DMS53 treated with DMSO at 0.1 percent for 48 hours (cell line): Measurements from ENCODE around the gene DPH7.
A peak's percentile ranks its signal among the peaks of the same experiment; 100 is the strongest.
"Not testable (repeated sequence)": the region's sequence is repeated elsewhere in the genome, so short reads cannot be mapped to it uniquely, and the experiment has no call there.

Experiments
- DNase-seq: peaks from one replicate; lab custom pipeline; 2025; ENCODE audit not compliant: unreplicated experiment; lab: John Stamatoyannopoulos, UW

Gene DPH7

DNA sequence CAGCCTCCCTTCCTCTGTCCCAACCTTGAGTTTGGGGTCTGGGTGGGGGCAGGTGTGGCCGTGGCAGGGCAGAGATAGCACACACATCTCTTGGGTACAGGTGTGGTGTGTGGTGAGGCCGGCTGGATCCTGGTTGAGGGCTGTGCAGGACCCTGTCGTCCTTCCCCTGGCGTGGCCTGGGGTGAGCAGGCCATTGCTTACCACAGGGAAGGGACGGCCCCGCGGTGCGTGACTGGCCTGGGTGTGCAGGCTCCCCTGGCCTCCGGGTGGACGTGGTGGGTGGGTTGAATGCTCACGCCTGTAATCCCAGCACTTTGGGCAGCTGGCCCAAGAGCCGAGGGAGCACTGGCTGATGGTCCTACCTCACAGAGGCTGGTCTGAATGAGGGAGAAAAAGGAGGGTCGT is 28.0 kb upstream of the DPH7 start:
- no peak for DNase-seq

DNA sequence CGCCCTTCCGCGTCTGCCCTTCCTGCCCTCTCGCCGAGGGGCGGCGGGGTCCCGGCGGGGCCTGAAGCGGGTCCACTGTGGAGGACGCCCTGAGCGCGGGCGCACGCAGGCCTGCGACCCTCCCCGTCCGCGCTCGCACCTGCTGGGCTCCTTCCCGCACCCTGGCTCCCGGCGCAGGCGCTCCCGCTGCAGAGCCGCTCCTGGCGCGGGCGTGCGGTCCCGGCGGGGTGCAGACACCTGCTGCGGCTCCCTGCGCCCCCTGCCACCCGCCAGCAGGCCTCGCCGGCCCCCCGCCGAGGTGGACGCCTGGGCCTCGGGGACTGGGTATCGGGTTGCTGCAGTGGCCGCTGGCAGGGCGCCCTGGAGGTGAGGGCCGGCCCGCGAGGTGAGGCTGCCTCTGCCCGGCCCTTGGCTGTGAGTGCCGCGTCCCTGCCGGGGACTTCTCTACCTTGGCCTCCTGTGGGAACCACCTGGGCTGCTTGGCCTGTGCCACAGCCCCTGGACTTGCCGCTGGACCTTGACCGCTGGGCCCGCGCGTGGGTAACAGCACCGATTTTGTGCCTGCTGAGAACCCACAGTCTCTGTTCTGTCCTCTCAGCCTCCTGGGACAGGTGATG is 27.4 kb upstream of the DPH7 start:
- DNase-seq = no peak

DNA sequence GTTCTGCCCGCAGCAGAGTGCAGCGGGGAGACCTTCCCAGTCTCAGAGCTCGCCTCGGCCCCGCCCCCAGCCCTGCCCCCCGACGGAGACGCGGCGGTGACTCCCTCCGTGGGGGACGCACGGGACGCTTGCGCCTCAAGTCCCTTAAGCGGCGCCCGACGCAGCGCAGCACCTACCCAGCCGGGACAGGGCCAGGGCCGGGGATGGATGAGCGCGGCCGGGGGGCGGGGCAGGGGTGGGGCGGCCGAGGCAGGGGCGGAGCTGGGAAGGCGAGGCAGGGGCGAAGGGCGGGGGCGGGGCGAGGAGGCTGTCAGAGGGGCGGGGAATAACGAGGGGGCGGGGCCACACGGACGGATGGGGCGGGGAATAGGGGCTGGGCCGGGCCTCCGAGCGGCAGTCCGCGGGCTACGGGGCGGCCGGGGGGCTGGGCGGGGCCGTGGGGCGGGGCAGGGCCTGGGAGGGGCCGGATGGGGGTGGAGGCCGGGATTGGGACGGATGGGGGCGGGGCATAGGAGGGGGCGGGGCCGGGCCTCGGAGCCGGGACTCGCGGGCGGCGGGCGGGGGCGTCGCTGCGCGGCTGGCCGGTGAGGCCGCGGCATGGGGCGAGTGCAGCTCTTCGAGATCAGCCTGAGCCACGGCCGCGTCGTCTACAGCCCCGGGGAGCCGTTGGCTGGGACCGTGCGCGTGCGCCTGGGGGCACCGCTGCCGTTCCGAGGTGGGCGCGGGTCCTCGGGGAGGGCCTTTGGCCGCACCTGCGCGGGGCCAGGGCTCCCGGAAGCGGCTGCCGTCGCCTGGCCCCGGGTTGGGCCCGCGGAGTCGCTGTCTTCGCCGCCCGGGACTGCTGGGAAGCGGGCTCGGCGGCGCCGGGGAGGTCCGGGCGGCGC is 26.6 kb upstream of the DPH7 start, which contains the start of gene ARRDC1:
ARRDC1 (plus strand) TSS at position 566 of the 884 bp plus-strand sequence; CDS start at position 598, 32 bp downstream.
- peak; percentile 79 for DNase-seq

DNA sequence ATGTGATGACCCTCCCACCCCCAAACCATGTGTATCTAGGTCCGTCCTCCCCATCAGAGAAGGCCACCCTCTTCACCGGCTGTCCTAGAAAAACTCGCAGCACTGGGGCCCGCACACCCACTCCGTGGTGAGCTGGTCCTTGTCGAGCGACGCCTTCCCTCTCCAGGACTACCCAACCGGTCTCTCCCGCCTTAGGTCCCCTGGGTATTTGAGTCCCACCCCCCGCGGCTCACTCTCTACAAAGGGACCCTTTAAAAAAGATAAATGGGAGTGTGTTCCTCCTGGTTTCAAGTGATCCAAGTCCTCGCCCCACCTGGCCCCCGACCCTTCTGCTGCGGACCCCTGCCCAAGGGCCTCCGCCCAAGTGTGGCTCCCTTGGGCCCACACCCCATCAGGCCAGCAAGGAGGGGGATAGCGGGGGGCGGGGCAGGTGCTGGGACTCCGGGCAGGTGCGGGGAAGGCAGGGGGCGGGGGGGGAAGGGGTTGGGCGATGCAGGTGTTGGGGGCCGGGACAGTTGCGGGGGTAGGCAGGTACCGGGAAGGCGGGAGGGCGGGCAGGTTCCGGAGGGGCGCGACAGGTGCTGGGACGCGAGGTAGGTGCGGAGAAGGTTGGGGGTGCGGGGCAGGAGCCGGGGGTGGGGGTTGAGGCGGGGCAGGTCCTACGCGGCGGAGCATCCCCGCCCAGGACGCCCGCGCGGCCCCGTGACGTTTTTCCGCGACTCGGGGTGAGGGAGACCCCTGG is 25.8 kb upstream of the DPH7 start:
- DNase-seq = no peak

DNA sequence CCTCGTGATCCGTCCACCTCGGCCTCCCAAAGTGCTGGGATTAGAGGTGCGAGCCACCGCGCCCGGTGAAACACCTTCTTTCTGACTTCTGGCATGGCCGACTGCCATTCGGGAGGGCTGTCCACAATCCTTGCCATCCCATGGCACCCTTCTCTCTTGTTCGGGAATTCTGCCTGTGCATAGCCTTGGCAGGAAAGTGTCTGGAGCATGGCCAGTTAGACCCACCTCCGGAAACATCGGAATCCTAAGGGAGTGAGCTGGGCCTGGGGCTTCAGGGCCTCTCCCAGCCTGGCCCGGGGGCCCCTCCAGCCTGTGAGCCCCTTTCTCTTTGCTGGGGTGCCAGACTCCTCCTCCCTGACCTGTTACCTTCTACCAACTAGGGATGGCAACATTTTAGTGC is 25.2 kb upstream of the DPH7 start:
- DNase-seq = no peak

DNA sequence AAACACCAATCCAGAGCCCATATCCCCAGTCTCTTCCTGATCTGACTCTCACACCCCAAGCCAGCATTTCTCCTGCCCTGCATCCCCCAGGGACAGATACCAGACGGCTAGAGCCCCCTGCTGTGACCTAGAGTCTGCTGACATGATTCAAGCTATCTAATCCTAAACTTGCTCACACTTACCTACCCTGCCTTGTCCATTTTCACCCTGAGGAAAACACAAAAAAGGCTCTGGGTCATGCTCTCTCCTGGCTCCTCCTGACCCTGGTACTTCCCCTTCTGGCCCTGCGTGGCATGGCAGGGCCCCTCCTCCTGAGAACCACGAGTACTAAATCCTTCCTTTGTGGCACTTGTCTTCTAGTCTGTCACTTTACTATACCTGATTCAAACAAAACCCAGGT is 23.9 kb upstream of the DPH7 start:
- DNase-seq = no peak

DNA sequence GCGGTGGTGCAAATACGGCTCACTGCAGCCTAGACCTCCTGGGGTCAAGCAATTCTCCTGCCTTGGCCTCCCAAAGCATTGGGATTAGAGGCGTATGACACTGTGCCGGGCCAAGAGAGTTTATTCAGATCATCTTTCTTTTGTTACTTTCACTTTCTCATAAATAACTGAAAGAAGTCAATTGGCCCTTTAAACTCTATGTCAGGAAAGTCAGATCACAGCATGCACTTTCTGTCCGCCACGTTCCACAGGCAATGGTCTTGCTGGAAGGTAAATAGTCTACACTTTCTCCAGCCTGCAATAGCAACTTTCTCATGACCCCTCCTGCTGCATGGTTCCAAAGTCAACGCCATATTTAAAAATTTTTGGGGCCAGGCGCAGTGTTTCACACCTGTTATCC is 20.2 kb upstream of the DPH7 start:
- DNase-seq = no peak

DNA sequence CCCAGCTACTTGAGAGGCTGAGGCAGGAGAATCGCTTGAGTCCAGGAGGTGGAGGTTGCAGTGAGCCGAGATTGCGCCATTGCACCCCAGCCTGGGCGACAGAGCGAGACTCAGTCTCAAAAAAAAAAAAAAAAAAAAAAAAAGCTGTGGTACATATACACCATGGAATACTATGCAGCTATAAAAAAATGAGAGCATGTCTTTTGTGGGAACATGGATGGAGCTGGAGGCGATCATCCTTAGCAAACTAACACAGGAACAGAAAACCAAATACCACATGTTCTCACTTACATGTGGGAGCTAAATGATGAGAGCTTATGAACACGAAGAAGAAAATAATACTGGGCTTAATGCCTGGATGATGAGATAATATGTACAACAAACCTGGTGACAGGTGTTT is 17.9 kb upstream of the DPH7 start:
- DNase-seq = not testable (repeated sequence)

DNA sequence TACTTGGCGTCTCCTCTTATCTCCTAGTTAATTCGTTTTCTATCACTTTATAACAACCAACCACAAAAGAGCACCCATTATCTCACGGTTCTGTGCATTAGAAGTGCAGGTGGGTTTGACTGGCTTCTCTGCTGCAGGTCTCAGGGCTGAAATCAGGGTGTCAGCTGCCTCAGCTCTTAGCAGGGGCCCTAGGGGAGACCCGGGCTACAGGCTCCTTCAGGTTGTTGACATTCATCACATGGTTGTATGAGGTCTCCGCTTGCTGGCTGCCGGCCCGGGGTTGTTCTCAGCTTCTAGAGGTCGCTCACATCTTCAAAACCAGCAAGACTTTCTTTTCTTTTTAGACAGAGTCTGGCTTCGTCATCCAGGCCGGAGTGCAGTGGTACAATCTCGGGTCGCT is 14.5 kb upstream of the DPH7 start:
- DNase-seq = no peak

DNA sequence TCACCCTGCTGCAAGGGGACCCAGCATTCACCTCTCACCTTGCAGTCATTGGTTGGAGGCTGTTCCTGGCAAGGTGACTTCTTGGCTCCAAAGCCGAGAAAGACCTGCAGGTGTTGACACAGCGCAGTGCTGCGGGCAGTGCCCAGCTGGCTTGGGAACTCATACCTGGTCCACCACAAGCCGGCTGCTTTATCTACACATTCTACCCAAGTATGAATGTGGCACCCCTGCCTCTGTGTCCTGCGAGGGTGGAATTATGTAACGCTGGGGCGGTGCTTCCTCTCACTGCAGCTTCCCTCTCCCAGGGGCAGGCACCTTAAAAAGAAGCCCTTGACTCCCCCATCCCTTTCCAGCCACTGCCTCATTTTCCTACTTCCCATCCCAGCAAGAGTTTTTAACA is 14.0 kb upstream of the DPH7 start:
- no peak for DNase-seq

DNA sequence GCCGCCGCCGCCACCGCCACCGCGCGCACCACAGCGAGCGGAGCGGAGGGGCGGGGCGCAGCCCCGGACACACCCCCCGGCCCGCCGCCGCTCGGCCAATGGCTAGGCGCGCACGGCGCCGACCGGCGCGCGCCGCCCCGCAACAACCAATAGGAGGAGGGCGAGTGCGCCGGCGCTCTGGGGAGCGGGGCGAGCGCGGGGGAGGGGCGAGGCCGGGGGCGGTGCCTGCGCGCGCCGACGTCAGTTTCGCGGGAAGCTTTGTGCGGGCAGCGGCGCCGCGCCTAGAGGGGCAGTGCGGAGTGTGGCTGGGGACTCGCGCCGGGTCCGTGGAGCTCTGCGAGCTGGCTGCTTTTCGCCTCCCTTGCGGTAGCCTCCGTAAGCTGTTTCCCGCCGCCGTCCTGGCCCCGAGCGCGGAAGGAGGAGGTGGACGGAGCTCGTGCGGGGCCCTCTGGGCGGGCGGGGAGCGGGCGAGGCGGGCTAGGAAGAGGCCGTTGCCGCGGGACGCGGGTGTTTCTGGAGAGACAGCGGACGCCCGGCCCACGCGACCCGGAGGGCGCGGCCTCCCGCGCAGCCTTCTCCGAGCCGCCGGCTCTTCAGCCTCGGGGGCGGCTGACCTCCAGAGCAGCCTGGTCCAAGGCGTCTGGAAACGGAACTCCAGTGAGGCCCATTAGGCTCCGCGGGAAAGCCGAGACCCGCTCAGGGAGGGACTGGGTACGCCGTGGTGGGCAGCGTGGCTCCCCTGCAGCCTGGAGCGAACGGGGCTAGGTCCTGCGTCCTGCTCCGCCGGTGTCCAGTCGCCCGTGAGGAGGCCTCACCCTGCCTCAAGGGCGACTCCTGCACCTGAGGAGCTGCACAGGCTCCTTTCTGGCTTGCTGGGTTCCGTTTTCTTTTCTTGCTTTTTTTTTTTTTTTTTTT is 12.0 kb upstream of the DPH7 start, which contains the start of gene ZMYND19:
ZMYND19 (minus strand) TSS at position 44 of the 915 bp plus-strand sequence. CDS start 249 bp downstream, outside the sequence.
- peak; percentile 69 for DNase-seq

DNA sequence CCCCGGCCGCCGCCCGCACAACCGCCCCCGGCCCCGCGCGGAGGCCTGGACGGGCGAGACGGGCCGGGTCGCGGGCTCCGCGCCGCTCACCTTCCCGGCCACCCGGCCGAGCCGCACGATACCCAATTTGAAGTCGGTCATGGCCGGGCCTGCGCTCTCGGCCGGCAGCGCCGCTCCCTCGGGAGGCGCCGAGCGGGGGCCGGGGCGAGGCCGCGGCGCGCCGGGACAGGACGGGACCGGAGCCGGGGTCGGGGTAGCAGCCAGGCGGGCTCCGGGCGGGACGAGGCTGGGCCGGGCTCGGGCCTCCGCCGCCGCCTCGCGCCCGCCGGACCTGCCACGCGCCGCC is 11.4 kb upstream of the DPH7 start:
- no peak for DNase-seq

DNA sequence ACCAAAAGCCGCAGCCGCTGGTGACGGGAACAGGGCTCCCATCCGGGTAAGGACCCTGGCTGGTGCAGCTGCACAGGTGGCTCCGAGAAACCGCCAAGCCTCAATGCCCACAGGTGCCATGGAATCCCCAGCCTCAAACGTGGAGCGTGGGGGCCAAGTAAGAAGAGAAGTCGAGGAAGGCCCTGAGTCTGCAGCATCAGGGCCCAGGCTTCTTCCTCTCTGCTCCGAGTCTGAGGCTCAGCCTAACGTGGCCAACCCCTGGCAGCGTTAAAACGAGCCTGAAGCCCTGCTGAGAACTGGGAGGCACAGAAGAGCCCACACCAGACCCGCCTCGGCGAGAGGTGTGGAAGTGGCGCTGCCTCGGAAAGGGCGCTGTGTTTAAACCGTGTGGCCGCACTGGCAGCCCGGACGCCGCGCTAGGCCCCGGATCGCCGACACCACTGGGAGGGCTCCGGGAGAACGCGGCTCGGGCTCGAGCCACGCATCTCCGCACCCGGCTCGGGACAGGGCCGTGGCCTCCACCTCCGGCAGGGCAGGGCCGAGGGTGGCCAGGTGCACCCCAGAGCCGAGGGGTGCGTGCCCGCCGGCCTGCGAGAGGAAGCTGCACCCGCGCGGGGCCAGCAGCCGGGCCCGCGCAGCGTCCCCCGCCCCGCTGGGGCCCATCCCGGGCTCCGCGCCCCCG is 10.9 kb upstream of the DPH7 start:
- no peak for DNase-seq

DNA sequence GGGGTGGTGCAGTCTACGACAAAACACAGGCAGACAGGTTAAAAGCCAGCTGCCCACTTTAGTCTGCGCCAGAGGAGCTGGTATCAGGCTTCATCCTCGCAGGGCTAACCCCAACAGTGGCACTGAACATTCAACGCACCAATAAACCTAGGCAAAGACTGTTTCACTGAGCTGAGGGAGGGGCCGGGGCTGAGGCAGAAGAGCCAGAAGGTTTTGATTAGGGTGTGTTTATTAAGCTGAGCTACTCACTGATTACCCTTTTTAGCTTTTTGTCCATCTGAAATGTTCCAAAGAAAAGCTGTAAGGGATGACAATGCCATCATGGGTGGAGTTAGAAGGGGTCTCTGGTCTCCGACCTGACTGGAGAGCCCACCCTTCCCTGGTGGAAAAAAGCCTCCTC is 10.2 kb upstream of the DPH7 start:
- no peak for DNase-seq

DNA sequence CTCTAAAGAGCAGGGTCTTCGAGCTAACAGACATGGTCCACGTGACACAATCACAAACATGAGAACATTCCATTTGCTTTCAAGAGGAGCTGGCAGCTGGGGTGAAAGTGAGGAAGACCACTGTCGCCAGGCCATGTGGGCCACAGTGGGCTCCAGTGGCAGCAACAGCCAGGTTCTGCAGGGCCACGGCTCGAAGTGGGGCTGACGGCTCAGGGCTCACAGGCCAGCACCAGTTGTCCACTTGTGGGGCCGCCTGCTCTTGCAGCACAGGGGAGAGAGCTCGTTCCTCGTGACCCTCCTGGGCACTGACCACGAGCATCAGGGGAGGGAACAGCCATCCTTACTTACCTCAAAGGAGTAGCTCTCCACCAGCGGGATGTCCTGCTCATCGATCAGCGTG is 9.6 kb upstream of the DPH7 start:
- no peak for DNase-seq

DNA sequence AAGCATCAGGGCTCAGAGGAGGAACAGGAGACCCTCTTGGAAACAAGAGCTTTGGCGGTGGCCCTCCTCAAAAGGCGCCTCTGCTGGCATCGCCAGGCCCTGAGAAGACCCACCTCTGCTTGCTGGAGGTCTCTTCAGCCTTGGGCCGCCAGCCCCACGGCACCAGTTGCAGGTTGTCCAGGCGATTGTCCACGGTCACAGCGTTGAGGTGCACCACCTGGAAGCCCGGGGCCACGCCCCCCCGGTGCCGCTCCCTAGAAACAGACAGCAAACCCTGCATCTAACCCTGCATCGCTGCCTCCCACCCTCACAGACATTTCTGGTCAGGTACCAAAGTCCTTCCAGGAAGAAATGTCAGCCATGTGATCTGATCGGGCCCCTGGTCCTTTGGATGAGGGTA is 8.1 kb upstream of the DPH7 start:
- no peak for DNase-seq

DNA sequence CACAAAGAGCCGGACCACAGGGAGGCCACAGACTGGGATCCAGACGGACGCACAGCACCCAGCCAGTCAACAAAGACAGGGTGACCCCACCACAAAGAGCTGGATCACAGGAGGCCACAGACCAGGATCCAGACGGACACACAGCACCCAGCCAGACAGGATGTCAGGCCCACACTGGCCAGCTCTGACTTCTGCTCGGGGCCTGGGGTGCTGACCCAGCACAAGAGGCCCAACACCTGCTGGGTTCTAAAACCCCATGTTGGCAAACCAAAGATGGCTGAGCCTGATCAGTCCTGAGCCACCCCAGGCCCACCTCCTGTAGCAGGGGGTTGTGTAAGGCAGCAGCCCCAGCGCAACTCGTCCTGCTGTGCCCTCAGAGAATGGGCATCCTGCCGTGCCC is 5.2 kb upstream of the DPH7 start:
- DNase-seq = no peak

DNA sequence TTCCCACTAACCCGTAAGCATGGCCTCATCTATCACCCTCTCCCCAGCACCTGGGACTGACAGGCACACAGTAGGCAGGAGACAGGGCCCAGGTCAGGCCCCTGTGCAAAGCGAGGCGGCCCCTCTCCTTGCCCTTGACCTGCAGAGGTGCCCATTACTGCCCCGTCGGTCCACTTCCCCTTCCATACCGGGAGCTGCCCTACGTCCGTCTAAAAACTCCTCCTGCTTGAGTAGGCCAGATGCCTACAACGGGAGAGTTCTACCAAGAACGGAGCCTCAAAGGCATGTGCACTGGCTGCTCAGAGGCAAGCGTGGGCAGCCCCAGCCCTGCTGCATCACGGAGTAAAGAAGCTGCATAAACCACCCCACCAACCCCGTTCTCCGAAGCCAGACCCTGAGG is 4.6 kb upstream of the DPH7 start:
- DNase-seq = no peak

DNA sequence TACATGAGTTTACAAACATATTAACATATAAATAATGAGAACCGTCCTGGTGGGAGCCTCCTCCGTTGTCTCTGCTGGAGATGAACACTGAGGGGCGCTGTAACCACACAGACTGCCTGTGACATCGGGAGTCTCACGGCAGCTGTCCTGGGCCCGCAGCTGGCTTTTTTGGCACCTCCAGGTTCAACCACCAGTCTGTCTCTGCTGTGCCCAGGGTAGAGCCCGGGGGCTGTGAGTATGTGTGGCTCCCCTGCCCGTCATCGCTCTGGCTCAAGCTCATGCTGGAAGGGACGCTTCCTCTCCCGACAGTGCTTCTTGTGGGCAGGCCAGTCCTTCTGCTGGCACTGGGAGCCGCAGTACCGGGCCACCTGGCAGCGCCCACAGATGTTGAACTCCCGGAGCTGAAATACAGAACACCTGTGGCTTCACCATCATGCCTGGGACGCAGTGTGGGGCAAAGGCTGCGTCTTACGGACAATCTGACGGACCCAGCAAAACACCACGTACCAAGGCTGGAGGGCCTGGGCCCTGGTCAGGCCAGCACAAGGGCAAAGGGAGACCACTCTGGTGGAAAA is 3.6 kb upstream of the DPH7 start:
- no peak for DNase-seq
